HT-29 (cell line): ENCODE data around the gene HPCAL1. TPM values are rescaled to one million over a fixed set of nuclear protein-coding genes. Genes with fewer than 3 reads are reported as not detected.
"Not testable (repeated sequence)": the region's sequence is repeated elsewhere in the genome, so short reads cannot be mapped to it uniquely, and the experiment has no call there.

Source experiments
- DNase-seq: peaks from one replicate; pipeline ENCODE4 v3.0.0-alpha.2; 2015; ENCODE audit warnings: low spot score
- total RNA-seq: library from RNA; depleted of rRNA; stranded (reverse); fragments of >200 nt; shearing (Covaris generic); gene quantifications from 2 replicates; pipeline ENCODE4 v1.2.3, GENCODE V29; 2014

Gene HPCAL1
- total RNA-seq, 1 experiment from 2014 or later, result 151 TPM

DNA sequence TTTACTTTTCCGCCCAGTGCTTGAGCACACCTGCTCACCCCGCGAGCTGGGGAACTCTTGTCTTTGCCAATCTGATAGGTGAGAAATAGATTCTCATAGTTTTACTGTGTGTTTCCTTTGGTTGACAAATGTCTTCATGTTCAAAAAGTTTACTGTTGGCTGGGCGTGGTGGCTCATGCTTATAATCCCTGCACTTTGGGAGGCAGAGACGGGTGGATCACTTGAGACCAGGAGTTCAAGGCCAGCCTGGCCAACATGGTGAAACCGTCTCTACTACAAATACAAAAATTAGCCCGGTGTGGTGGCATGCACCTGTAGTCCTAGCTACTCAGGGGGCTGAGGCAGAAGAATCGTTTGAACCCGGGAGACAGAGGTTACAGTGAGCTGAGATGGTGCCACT lies 135.1 kb downstream of the HPCAL1 start:
- no peak for DNase-seq

DNA sequence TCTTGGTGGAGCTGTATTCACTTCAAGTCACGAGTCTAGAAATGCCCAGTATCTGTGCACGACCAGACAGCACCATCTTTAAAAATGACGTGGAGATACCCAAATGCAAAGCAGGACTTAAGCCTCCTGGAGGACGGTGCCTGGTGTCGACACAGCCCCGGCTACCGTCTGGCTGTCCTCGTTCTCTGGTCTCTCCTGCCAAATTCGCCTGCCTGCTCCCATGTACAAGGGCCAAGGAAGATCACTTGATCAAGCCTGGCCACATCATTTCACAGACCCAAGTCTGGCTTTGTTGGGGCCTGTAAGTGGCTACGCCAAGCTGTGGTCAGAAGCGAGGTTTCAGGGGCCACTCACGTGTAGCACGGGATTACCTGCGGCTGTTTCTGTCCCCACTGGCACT lies 136.0 kb downstream of the HPCAL1 start:
- no peak for DNase-seq

DNA sequence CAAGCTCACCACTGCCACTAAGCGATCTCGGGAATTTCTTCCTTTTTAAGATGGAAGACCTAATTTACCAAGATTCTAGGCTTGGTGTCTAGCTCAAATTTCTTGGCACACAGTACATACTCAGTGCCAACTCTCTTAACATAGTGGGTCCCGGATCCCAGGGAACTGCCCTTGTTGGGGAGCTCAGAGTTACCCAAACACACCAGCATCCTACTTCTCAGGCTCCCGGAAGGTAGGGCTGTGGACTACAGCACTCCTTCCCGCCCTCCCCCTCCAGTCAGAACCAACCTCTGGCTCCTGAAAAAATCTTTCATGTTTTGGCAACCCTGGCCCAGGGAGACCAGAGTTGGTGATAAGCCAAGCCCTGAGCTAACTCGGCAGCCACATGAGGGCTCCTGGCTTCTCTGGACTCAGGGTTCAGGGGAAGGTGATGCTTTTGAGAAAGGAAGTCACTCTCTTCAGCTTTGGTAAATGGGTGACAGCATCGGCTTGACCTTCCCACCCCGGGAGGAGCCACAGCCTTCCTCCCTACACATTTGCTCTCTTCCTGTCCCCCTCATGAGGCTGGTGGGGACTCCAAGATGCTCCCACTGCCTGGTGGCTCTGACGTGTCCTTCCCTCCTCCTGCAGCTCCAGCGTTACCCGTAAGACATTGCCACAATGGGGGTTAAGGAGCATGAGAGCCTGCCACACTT lies 136.6 kb downstream of the HPCAL1 start:
- DNase-seq, result no peak

DNA sequence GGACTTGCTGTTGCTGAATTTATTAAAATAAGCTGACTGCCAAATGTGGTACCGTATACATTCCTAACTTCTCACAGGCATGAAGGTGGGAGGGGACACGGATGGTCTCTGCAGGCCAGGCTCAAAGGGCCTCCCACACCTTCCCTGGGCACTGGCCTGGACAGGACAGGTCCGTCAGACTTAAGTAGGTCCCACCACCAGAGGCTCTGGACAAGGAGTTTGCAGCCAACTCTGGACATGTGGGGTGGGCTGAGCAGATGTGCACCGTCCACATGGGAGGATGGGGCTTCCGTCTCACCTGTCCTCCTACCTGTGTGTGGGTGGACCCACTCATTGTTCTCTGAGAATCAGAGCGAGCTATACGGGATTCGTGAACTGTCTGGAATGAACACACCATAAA lies 137.3 kb downstream of the HPCAL1 start:
- no peak for DNase-seq

DNA sequence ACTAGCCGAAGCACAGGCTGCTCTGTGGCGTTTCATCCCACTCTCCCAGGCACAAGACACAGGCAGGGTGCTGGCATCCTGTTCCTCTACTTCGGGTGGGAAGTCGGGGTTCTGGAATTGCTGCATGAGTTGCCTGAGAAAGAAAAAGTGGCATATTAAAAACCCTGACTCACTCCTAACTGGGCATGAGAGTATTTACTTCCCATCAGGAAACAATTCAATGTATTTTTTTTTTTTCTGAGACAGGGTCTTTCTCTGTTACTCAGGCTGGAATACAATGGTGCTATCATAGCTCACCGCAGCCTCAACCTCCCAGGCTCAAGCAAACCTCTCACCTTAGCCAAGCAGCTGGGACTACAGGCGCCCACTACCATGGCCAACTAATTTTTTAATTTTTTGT lies 138.0 kb downstream of the HPCAL1 start:
- DNase-seq, result no peak

DNA sequence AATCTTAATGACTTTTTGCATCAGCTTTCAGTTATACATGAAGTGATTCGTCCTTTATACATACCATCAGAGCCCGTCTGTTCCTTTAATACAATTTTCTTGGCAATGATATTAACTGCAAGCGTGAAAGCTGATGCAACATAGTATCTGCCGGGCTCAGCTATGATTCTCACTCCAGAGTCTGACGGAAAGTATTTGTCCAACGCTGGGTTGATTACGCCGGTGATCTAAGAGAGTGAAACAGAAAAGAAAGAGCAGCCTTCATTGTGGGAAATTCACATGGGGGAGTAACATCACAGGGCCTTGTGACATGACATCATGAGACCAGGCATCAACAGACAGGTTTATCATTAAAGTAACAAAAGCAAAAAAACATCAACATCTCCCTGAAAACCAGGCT lies 139.2 kb downstream of the HPCAL1 start:
- no peak for DNase-seq

DNA sequence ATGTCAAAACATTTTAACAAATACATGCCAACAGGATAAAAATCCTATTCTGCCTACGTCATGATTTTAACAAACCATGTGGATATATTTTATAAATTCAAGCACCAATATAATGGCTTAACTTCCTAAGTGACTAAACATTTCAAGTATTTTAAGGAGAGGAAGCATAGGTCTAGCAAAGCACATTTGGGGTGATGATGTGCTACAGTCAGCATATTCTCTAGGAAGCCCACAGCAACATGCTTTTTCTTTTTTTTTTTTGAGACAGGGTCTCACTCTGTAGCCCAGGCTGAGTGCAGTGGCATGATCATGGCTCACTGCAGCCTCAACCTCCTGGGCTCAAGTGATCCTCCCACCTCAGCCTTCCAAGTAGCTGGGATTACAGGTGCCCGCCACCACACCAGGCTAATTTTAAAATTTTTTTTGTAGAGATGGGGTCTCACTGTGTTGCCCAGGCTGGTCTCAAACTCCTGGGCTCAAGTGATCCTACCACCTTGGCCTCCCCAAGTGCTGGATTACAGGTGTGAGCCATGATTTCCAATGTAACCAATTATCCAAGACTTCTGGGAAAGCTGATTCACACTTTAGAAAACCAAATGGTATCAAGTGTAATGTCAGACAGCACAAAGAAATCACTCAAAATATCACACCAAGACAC lies 139.9 kb downstream of the HPCAL1 start:
- DNase-seq, result not testable (repeated sequence)

DNA sequence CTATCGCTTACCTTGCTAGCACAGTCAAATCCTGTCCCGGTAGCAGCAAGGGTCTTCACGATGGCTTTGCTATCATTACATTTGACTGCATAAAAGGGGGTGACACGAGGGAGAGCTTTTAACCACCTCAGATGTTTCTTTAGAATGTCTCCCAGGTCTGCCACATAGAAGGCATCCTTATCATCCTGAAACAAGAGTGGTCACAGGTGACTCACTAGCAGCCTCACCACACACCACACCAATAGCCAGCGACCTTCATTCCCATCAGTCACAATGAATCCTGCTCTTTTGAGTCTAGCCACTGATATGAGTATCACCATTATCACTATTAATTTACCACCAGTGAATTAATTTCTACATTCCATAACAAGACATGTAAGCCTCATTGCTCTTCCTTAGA lies 141.8 kb downstream of the HPCAL1 start:
- DNase-seq, result no peak

DNA sequence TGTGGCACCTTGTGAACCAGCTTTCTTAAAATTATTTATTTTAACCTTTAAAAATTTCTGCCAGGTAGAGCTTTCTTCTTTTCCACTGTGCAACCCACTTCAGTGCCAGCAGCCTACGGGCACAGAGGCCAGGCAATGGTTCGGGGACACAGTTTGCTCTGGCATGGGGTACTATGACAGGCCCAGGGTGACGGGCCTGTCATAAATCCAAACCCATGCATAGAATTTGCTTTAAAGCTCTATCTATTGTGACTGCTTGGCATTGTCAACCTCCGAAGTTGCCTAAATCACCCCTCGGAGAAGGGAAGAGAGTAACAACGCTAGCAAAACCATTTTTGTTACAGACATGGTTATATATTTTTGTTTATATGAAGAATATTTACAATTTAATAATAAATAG lies 143.9 kb downstream of the HPCAL1 start:
- DNase-seq, result no peak

DNA sequence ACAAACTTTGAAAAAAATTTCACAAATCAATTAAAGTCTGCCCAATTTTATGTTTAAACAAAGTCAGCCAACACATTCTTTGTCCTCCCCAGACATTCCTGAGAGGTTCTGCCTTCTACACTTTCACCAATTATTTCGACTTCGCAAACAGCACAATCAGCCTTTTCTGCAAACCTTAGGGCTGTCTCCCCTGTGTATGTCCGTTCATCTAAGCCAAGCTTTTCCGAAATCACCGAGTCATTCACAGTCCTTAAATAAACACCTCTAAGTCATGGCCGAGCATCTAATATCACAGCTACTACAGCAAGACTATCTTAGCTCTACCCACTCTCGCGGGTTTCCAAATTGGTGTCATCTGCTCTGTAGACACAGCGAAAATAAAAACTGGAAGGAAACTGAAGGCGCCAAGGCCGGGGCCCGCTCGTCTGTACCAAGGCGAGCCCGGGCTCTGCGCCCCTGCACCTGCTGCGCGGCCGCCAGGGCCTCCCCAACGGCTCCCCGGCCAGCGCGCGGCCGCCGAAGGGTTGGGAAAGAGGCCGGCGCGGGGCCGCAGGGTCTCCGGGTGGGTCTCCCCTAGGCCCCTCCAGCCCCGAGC lies 144.7 kb downstream of the HPCAL1 start:
- no peak for DNase-seq

DNA sequence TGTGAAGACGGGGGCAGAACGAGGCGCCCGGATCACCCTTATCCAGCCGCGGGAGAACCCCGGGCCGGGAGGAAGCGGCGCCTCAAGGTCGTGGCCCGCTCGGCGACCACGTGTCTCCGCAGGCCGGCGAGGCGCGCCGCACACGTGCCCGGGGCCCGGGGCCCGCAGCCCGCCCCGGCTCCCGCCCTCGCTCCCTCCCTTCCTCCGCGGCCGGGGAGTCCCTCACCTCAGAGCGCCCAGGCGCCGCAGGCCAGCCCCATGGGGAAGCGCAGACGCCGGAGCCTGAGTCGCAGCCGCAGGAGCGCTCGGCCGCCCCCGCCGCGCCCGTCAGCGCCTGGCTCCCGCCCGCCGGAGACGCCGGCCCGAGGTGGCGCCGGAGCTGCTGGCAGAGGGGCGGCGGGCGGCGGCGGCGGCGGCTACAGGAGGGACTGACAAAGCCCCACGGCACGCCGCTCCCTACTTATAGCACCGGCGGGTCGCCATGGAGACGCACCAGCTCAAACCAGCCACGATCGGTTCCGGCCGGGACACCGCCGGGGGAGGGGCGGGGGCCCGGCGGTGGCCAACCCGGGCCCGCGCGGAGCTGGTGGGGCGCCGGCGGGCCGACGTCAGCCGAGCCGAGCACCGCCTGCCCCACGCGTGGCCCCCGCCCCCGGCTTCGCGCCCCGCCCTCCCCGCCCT lies 145.3 kb downstream of the HPCAL1 start, which contains the start of gene ODC1:
ODC1 (minus strand) TSS at position 433 of the 681 bp plus-strand sequence. CDS start 3,295 bp downstream, outside the sequence.
- DNase-seq, result peak; percentile 97

DNA sequence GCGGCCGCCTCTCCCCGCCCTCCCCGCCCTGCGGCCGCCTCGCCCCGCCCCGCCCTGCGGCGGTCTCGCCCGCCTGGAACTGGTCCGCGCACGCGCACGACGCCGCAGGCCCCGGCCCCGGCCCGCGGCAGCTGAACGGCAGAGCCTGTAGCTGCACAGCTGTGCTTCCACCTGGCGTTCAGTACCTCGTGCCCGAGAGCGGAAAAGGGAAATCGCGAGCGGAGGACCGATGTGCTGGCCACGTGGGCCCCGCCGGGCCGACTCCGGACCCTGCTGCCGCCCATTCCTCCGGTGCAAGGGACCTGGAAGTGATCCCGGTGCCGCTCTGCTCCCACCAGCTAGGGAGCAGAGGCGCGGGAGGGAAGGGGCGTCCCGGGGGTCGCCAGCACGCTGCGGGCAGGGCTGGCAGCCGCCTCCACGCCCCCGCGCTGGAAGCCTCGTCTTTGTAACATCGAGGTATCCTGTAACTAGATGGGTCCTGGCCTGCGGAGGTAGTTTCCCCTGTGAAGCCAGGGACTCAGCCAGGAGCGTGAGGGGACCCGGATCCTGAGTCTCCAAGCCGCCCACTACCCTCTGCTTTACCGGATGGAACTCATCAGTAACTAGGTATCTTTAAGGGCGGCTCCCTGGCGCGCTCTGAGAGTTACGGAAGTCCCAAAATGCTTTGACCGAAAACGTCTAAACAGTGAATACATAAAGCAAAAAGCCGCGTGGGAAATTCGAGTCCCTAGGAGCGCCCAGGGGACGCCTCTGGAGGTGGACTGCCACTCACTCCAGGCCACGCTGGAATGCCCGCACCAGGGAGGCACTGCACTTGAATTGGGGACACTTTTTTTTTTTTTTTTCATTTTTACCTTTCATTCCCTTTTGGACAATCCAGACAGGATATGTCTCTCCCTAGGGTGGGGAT lies 146.1 kb downstream of the HPCAL1 start:
- peak; percentile 92 for DNase-seq

DNA sequence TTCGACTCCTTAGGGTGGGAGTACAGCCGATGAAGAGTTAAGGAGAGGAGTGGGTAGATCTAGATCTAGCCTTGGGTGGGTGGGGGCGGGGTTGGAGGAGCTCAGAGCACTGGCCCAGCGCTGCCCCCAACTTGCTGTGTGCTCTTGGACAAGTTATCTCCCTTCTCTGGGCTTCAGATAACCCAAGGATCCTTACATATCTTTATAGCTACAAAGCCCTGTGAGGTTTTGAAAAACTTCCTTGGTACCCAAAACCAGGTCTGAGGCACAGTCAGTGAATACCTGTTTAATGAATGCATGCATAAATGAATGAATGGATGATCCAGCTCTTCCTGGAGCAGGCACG lies 146.8 kb downstream of the HPCAL1 start:
- DNase-seq, result peak; percentile 49

DNA sequence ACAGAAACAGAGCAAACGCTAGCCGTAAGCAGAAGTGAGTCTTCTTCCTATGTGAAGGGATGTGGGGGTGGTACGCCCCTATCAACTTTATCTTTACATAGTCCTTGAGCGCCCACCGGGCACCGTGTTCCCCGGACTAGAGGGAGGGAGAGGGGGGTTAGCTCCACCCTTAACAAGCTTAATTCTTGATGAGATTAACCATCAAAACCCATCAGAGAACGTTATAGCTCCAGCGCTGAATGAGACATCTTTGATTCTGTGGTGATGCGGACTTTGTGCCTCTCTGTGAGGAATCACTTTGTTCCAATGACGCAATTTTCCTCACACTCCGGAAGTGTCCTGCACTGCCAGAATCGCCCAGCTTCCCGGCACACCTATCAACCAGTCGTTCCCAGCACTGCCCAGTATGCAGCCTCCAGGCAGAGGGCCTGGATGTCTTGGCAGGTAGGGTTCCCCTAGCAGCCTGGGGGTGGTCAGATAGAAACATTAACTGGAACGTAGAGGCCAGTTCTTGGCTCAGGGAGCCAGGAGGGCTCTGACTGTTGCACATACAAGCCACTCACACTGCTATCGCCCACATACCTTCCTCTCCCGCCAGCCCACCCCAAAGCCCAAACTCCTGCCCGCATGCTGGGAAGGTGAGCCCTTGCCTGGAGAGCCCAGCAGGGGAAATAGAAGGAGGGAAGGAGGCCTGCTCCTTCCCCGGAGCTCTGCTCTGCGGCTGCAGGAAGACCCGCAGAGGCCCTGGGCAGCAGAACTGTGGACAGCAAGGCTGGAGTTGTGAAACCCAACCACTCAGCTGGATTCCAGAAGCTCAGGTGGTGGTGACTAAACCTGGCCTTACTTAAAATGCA lies 147.4 kb downstream of the HPCAL1 start:
- DNase-seq, result peak; percentile 93

DNA sequence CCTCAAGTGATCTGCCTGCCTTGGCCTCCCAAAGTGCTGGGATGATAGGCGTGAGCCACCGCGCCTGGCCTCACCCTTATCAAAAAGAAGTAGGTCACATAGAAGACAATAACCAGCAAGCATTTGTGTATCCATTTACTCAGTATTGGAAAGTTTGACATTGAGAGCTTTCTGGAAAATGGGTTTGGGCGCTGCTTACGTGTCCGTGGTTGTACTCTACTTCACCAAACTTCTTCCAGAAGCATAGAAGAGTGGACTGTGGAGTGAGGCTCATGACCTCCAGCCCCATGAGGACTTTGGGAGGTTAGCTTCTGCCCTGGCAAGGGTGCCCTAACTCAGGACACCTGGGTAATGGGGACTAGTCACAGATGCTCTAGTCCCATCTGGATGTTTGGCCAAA lies 149.1 kb downstream of the HPCAL1 start:
- no peak for DNase-seq

DNA sequence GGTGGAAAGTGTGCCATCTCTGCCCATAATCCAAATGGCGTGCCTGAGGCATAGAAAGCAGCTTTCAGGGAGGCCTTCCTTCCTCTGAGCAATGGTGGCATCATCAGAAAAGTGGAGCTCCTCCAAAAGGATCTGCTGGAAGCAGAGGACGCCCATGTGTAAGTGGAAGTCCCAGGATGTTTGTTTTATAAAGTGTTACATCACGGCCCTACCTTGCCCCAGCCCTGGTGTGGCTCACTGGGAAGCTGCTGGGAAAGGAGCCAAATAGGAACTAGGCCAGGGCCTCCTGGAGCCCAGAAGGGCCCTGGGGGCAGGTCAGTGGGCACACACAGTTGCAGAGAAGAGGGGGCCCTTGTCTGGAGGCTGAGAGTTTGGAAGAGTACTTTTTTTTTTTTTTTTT lies 149.6 kb downstream of the HPCAL1 start:
- peak; percentile 77 for DNase-seq

DNA sequence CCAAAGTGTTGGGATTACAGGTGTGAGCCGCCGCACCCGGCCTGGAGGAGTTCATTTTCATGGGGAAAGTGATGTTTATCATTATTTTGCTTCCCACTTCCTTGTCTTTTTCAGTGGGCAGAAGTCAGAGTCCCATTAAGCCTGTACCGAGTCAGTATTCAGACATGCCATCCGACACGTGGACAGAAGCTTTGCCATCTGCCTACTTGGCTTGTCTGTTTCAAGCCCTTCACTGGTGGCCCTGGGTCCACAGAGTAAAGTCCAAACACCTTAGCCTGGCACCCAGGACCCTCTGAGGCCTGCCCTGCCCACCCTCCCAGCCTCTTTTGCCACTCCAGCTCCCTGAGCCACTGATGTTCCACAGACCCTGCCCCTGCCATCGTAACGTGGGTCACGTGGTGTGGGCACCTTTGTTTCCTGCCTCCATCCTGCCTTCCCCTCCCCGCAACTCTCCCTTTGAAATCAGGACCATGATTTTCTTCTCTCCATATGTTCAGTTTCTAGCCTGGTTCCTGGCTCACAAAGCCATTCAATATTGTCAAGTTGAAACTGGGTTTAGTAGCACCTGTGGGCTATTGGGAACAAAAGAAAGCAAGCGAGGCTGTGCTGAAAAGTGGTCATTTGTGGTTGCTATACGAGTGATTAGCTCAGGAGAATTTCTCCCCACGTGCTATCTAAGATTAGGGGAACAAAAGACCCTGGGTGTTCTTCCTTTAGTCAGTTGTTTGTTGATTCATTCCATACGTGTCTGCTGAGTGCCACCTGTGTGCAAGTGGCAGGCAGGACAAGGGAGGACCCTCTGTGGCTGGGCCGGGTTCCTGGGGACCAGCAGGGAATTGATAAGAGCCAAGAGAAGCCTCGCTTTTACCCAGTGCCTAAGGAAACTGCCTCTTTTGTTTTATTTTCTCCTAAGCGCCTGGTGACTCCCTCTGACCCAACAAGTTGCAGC lies 150.5 kb downstream of the HPCAL1 start:
- no peak for DNase-seq

DNA sequence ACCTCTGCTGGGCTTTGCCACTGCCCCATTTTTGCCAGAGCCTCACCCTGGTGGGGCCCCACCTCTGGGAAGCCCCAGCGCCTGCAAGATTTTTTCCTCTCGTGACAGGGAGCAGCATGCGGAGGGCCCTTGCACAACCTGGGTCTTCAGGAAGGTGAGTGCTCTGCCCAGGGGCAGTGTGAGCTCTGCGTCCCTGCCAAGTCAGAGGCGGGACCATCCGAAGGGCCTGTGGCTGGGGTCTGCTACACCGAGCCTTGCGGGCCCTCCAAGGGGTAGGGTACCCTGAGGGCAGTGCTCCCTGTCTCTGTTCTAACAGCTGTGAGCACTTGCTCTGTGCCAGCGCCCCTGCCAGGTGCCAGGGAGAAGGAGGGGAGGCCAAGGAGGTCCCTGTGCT lies 151.2 kb downstream of the HPCAL1 start:
- DNase-seq, result no peak

DNA sequence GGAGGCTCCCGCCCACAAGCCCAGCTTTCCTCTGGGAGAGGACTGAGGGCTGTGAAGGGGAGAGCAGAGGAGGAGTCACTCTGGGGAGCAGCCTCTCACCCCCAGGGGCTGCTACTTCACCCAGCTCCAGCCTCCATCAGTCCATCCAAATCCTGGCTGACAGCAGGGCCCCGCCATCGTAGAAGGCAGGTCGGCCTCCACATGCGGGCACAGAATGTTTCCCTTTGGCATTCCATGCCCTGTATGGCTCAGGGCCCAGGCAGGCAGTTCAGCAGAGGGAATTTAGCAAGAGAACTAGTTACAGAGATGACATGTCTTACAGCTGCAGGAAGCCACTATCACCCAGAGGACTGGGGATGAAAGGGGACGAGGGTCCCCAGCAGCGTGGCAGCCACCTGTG lies 151.8 kb downstream of the HPCAL1 start:
- no peak for DNase-seq
